ENCODE results near the gene ROBO3. TPM values are rescaled to one million over a fixed set of nuclear protein-coding genes. Genes with fewer than 3 reads are reported as not detected.

The ROBO3 gene
- total and polyA plus RNA-seq, 10 donors: 13.2 to 43.2 (median 25.4) TPM

DNA sequence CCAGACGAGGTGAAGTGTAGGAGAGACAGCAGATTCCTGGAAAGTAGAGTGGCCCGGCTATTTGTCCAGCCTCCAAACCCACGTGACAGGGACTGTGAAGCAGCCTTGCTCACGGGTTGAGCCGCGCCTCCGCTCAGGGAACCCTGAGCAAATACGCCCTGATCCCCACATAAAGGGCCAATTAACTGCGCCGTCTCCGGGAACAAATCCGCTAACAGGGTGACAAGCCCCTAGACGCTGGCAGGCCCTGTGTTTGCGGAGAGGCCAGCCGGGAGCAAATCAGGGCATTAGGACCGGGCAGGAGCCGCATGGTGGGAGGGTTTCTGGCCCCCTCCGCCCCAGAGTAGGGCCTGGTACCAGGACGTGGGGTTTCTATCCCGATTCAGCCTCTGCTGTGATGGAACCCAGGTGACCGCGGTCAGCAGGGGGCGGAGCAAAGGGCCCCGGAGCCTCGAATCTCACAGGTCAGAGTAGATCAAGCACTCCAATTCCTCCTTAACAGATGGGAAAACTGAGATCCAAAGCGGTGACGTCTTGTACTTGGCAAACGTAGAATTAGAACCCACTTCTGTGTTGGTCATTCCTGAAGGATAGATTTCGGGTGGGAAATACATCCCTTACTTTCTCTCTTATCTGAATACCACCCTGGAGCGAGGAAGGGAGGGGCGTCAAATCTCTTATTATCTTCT is 2.0 kb upstream of the ROBO3 start:
- Histone ChIP-seq H3K27me3 (replicated peaks in 1 of 7) (peaks cover 9 to 100% (median 57%) of the 10 kb centered on the region in 7 donors), H3K27ac (no peak overlapping the region), H3K36me3 (no peaks in the 10 kb centered on the region), H3K4me3 (peak overlapping the region in 4 of 8 donors; percentile 0 to 49 (median 17)), H3K9me3 (no peaks in the 10 kb centered on the region), H3K4me1 (peaks cover 16 to 55% (median 37%) of the 10 kb centered on the region in 6 donors)
- intact Hi-C loops (cut with DNase I; ENCODE audit: low total_unique reads): no loop called here
- WGBS, 5 donors: 4 to 8% (median 6%) methylated on average over 30 to 31 of the region's 31 CpGs
- TF ChIP-seq POLR2A (IDR thresholded peaks at IDR 0.05) (no peak), POLR2AphosphoS5 (IDR thresholded peaks at IDR 0.05) (no peak)
- no peak for DNase-seq

DNA sequence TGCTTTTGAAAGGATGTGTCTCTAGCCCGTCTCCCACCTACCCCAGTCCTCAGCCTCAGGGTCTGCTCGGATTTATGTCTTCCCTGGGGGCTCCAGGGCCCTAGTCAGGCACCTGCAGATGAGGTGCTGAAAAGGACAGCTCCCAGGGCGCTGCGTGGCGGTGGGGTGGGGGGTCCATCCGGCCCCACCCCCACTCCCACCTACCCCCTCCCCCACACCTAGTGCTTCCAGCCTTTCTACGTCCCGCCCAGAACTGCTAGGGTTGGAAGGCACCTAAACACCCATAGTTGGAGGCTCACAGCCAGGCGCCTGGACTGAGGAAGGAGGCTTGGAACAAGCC is 1.4 kb upstream of the ROBO3 start:
- H3K9me3 ChIP-seq: no peaks in the 10 kb centered on the region
- TF ChIP-seq POLR2A (IDR thresholded peaks at IDR 0.05): no peak
- no peak for TF ChIP-seq POLR2AphosphoS5 (IDR thresholded peaks at IDR 0.05)
- TF ChIP-seq, protein P1, sequence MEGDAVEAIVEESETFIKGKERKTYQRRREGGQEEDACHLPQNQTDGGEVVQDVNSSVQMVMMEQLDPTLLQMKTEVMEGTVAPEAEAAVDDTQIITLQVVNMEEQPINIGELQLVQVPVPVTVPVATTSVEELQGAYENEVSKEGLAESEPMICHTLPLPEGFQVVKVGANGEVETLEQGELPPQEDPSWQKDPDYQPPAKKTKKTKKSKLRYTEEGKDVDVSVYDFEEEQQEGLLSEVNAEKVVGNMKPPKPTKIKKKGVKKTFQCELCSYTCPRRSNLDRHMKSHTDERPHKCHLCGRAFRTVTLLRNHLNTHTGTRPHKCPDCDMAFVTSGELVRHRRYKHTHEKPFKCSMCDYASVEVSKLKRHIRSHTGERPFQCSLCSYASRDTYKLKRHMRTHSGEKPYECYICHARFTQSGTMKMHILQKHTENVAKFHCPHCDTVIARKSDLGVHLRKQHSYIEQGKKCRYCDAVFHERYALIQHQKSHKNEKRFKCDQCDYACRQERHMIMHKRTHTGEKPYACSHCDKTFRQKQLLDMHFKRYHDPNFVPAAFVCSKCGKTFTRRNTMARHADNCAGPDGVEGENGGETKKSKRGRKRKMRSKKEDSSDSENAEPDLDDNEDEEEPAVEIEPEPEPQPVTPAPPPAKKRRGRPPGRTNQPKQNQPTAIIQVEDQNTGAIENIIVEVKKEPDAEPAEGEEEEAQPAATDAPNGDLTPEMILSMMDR (IDR thresholded peaks at IDR 0.05 in 8 of 11, conservative IDR thresholded peaks at IDR 0.05 in 3 of 11): no peak
- H3K36me3 ChIP-seq: no peaks in the 10 kb centered on the region
- intact Hi-C loops (cut with DNase I; ENCODE audit: low total_unique reads): no loop called here
- H3K4me3 ChIP-seq: peak overlapping the region in 1 of 8 donors; percentile 49
- DNase-seq: no peak
- peaks cover 17 to 60% (median 41%) of the 10 kb centered on the region in 6 donors for H3K4me1 ChIP-seq
- WGBS, 5 donors: 3 to 10% (median 5%) methylated on average over 6 to 9 of the region's 9 CpGs
- peaks cover 9 to 100% (median 62%) of the 10 kb centered on the region in 7 donors for H3K27me3 ChIP-seq (replicated peaks in 1 of 7)
- no peak overlapping the region for H3K27ac ChIP-seq

DNA sequence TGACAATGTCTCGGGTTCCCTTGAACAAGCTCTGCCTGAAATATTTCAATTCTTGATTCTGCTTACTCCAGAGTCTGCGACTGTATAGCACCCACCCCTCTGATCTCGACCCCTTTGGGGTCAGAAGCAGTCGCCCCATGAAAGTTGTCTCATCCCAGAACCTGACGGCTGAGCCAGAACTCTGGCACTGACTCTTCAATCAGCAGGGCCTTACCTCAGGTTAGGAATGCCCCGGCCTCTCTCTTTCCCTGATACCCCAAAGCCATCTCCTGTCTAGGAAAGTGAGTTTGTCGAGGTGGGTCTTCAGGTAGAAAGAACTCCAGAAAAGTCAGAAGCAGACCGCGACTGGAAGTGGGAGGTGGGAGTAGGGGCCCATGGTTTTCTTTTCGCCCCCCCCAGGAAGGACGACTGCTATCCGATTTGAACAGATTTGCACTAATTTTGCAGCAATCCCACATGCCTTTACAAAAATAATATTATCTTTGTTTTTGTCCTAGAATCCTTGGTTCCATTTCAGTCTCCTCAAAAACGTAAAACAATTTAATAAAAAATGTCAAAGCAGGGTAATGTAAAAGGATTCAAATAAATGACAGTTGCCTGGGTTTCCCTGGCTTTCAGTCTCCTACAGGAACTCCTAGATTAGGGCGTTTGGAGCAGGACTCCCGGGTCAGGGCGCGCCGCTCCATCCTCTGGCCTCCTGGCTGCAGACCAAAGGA is 898 bp upstream of the ROBO3 start:
- peaks cover 17 to 65% (median 46%) of the 10 kb centered on the region in 6 donors for H3K4me1 ChIP-seq
- no peak overlapping the region for H3K4me3 ChIP-seq
- TF ChIP-seq POLR2AphosphoS5 (IDR thresholded peaks at IDR 0.05) (no peak), POLR2A (IDR thresholded peaks at IDR 0.05) (no peak)
- TF ChIP-seq, protein P1 (IDR thresholded peaks at IDR 0.05 in 8 of 11, conservative IDR thresholded peaks at IDR 0.05 in 3 of 11): no peak
- no peak overlapping the region for H3K27ac ChIP-seq
- H3K36me3 ChIP-seq: no peaks in the 10 kb centered on the region
- 12 to 17% (median 15%) methylated on average over 18 of the region's 18 CpGs for WGBS, 5 donors
- intact Hi-C loops (cut with DNase I; ENCODE audit: low total_unique reads): no loop called here
- no peak for DNase-seq
- H3K27me3 ChIP-seq (replicated peaks in 1 of 7): peaks cover 9 to 100% (median 68%) of the 10 kb centered on the region in 7 donors
- no peaks in the 10 kb centered on the region for H3K9me3 ChIP-seq

DNA sequence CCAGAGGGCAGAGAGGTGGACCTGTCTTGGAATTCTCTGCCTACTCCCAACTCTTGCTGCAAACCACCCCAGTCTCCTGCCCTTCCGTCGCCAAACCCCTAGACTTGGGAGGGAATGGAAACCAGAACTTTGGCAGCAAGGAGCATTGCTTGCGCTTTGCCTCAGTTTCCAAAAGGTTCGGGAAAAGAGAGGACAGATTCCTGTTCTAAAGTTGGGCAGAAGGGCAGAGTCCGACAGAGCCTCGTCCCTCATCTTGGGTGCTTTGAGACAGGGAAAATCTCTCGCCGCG is 396 bp upstream of the ROBO3 start:
- DNase-seq: no peak
- no peak for TF ChIP-seq POLR2A (IDR thresholded peaks at IDR 0.05)
- TF ChIP-seq, protein P1 (IDR thresholded peaks at IDR 0.05 in 8 of 11, conservative IDR thresholded peaks at IDR 0.05 in 3 of 11): no peak
- TF ChIP-seq POLR2AphosphoS5 (IDR thresholded peaks at IDR 0.05): no peak
- intact Hi-C loops (cut with DNase I; ENCODE audit: low total_unique reads): no loop called here
- Histone ChIP-seq H3K36me3 (no peaks in the 10 kb centered on the region), H3K27me3 (replicated peaks in 1 of 7) (peaks cover 9 to 100% (median 73%) of the 10 kb centered on the region in 7 donors), H3K27ac (no peak overlapping the region), H3K4me1 (peaks cover 17 to 67% (median 46%) of the 10 kb centered on the region in 6 donors), H3K9me3 (no peaks in the 10 kb centered on the region), H3K4me3 (peak overlapping the region in 1 of 8 donors; percentile 52)
- 5 to 10% (median 8%) methylated on average over 9 of the region's 9 CpGs for WGBS, 5 donors

Data from spleen (tissue), 11 donors.